T-cell (primary cell): ENCODE measurements around the gene KRTAP5-1. TPM values are rescaled to one million over a fixed set of nuclear protein-coding genes. Genes with fewer than 3 reads are reported as not detected.

Experiments
- ATAC-seq, 4 experiments: fragments of 200-7000 bp in 3 of 4; fragments of 150-1000 bp in 1 of 4; cut with Tn5 transposase; replicated peaks in 1 of 4; 1 replicate in 3 of 4; 2 replicates in 1 of 4; pipeline ENCODE4 v1.10.0; 2021; ENCODE audit warnings: moderate library complexity in 3 of 4, mild to moderate bottlenecking in 2 of 4, moderate number of reproducible peaks in 1 of 4
- CTCF ChIA-PET, 2 donors: fragments of 300-600 bp; sonication (Branson Sonifier 250); formaldehyde crosslinking; loops; one replicate each; lab custom pipeline; 2022; ENCODE audit warnings: antibody characterized with exemption in 2 of 2; lab: Charles Lee
- POLR2A ChIA-PET, 2 donors: fragments of 300-600 bp; sonication (Branson Sonifier 250); formaldehyde crosslinking; loops; one replicate each; lab custom pipeline; 2022; ENCODE audit warnings: antibody characterized with exemption in 2 of 2; lab: Charles Lee
- DNase-seq, 35 experiments: peaks; one replicate each; pipeline versions ENCODE4 v3.0.0 to v3.0.0-alpha.2; 2013 to 2023
- H3K27ac ChIP-seq: one replicate; pipeline ENCODE4 v1.5.1; 2013; ENCODE audit warnings: low read length
- H3K27me3 ChIP-seq, 2 experiments: replicated peaks in 1 of 2; 1 replicate in 1 of 2; 2 replicates in 1 of 2; pipeline versions ENCODE4 v1.6.1 to v1.7.0; 2013; ENCODE audit warnings: low read length in 1 of 2, mixed read lengths in 1 of 2; ENCODE audit not compliant: control insufficient read depth in 2 of 2, insufficient read depth in 2 of 2; ENCODE audit errors: extremely low read depth in 1 of 2
- H3K36me3 ChIP-seq, 2 donors: 1 replicate in 1 of 2; 2 replicates in 1 of 2; pipeline versions ENCODE4 v1.6.1 to v1.7.0; 2013; ENCODE audit warnings: low read length in 1 of 2; ENCODE audit not compliant: control insufficient read depth in 2 of 2, insufficient read depth in 1 of 2; ENCODE audit errors: extremely low read depth in 1 of 2
- H3K4me1 ChIP-seq, 2 experiments: 1 replicate in 1 of 2; 2 replicates in 1 of 2; pipeline versions ENCODE4 v1.6.1 to v1.7.0; 2013; ENCODE audit warnings: low read length in 2 of 2, mixed read lengths in 1 of 2; ENCODE audit not compliant: insufficient read depth in 2 of 2, control insufficient read depth in 1 of 2; ENCODE audit errors: extremely low read depth in 1 of 2
- H3K4me3 ChIP-seq, 2 donors: 1 replicate in 1 of 2; 2 replicates in 1 of 2; pipeline versions ENCODE4 v1.5.1 to v1.7.0; 2013; ENCODE audit warnings: mild to moderate bottlenecking in 2 of 2, low read length in 1 of 2, moderate library complexity in 1 of 2; ENCODE audit not compliant: control insufficient read depth in 1 of 2; ENCODE audit errors: extremely low read depth in 1 of 2
- H3K9me3 ChIP-seq: 2 replicates; pipeline ENCODE4 v1.7.0; 2013
- H3K27ac Mint-ChIP-seq, 2 donors: one replicate each; pipeline ENCODE4 v1.8.0; 2020 to 2021; ENCODE audit warnings: mild to moderate bottlenecking in 2 of 2, mixed read lengths in 2 of 2
- H3K27me3 Mint-ChIP-seq, 2 donors: one replicate each; pipeline ENCODE4 v1.8.0; 2021 to 2022; ENCODE audit warnings: mixed read lengths in 2 of 2
- H3K36me3 Mint-ChIP-seq: one replicate; pipeline ENCODE4 v1.8.0; 2021; ENCODE audit warnings: mixed read lengths
- H3K4me1 Mint-ChIP-seq, 3 donors: one replicate each; pipeline ENCODE4 v1.8.0; 2020 to 2022; ENCODE audit warnings: mixed read lengths in 3 of 3, mild to moderate bottlenecking in 1 of 3
- H3K4me3 Mint-ChIP-seq, 3 donors: one replicate each; pipeline ENCODE4 v1.8.0; 2020 to 2022; ENCODE audit warnings: mild to moderate bottlenecking in 3 of 3, mixed read lengths in 3 of 3, moderate library complexity in 3 of 3
- H3K9me3 Mint-ChIP-seq, 3 donors: one replicate each; pipeline ENCODE4 v1.8.0; 2020 to 2022; ENCODE audit warnings: mixed read lengths in 3 of 3
- WGBS: methylation state at CpG from one replicate; pipeline ENCODE4 v1.1.5; 2013; ENCODE audit warnings: missing lambda C conversion rate; ENCODE audit not compliant: insufficient coverage; 5-methylcytosine and 5-hydroxymethylcytosine counted together
- total RNA-seq, 35 experiments: library from RNA in 6 of 35; stranded (reverse) in 6 of 35; fragments of 120-200 nt in 1 of 35; gene quantifications; one replicate each; pipeline versions ENCODE4 v1.2.1 to v1.2.4 and lab custom pipeline; 2013 to 2026

Gene KRTAP5-1
- total RNA-seq, 5 donors from 2014 or later (not counting 1 experiment from before 2014, with no cell fraction given): not detected

DNA sequence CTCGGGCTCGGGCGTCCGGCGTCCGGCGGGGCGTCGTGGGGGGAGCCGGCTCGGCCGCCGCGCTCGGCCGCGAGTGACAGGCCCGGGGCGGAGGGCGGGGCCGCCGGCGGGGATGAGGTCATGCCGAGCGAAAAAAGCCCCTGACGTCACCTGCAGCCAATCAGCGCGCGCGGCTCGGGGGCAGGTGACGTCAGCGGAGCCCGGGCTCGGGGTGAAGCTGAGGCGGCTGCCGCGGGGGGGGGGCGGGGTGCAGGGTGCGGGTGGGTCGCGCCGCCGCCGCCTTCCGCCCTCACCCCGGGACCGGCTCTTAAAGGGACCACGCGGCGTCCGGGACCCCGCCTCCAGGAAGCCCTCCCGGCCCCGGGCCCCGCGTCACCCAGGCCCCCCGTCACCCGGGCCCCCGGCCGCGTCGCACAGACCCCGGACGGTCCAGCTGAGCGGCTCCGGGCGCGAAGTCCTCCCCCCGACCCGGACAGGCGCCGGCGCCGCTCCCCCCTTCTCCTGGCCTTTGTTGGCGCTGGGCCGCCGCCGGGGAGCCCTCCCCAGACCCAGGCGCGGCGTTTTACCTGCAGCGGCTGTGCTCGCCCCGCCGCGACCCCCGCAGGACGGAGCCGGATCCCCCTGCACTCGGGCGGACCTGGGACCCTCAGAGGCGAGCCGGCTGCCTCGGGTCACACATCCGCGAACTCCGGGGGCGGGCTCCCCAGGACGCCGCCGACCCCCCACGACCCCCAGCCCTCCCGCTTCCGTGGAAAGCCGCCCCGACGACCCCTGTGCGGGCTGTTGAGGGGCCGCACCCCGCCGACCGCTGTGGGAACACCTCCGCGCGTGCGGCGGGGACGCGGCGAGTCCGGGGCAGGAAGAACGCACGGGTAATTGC, 12.6 kb downstream of the KRTAP5-1 start, which contains the start of gene DUSP8:
DUSP8 (minus strand) TSS at position 75 of the 880 bp plus-strand sequence. CDS start 6,445 bp downstream, outside the sequence.
- H3K4me1 ChIP-seq: peaks cover 12 to 62% of the 10 kb centered on the region in 2 experiments
- ChIA-PET CTCF (interaction anchor here (1.4 to 2.7 kb wide), 2 partner anchors 26 kb away, joined by 8 to 43 read pairs; no protein-coding TSS in a partner anchor), POLR2A (interaction anchor here in 1 of 2 donors (0.6 to 0.9 kb wide), 2 partner anchors 26 to 190 kb away, joined by 3 to 5 read pairs; no protein-coding TSS in a partner anchor)
- Mint-ChIP-seq H3K9me3 (no peaks in the 10 kb centered on the region), H3K4me1 (peaks cover 26 to 30% (median 27%) of the 10 kb centered on the region in 3 donors), H3K4me3 (peak within 1 kb of the TSS; percentile 73 to 84 (median 79)), H3K36me3 (no peaks in the 10 kb centered on the region), H3K27me3 (peaks cover 0 to 1% of the 10 kb centered on the region in 2 donors), H3K27ac (peak within 1 kb of the TSS in 1 of 2 donors; percentile 64)
- H3K27ac ChIP-seq: peak within 1 kb of the TSS; percentile 89
- H3K27me3 ChIP-seq: peaks cover 2 to 16% of the 10 kb centered on the region in 2 experiments
- no peaks in the 10 kb centered on the region for H3K36me3 ChIP-seq
- DNase-seq: peak; percentile 81 to 99 (median 94)
- ATAC-seq: peak; percentile 60 to 77 (median 66)
- under 1% methylated on average over 115 of the region's 124 CpGs for WGBS
- peak within 1 kb of the TSS; percentile 56 to 67 for H3K4me3 ChIP-seq
- no peaks in the 10 kb centered on the region for H3K9me3 ChIP-seq

DNA sequence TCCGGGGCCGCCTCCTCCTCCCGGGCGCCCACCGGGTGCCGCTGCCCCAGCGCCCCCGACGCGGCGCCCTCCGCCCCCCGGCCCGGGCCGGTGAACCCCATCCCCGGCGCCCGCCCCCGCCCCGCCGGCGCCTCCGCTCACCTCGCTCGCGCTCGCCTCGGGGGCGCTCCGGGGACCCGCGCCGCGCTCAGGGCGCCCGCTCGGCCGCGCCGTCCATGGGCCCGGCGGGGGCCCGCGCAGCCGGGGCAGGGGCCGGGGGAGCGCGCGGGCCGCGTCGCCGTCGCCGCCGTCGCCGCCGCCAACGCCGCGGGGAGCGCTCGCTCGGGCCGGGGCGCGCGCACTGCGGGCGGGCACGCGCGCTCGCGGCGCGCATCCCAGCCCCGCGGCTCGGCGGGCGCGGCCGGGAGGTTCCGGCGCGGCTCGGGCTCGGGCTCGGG, 13.3 kb downstream of the KRTAP5-1 start:
- Histone ChIP-seq H3K36me3 (no peaks in the 10 kb centered on the region), H3K27me3 (peaks cover 2 to 16% of the 10 kb centered on the region in 2 experiments), H3K4me1 (peaks cover 12 to 68% of the 10 kb centered on the region in 2 experiments), H3K4me3 (no peak overlapping the region), H3K27ac (no peak overlapping the region), H3K9me3 (no peaks in the 10 kb centered on the region)
- Mint-ChIP-seq H3K4me3 (no peak overlapping the region), H3K4me1 (peaks cover 26 to 32% (median 27%) of the 10 kb centered on the region in 3 donors), H3K36me3 (no peaks in the 10 kb centered on the region), H3K9me3 (no peaks in the 10 kb centered on the region), H3K27me3 (peaks cover 0 to 1% of the 10 kb centered on the region in 2 donors), H3K27ac (no peak overlapping the region)
- WGBS: under 1% methylated on average over 91 of the region's 91 CpGs
- ChIA-PET POLR2A (interaction anchor here in 1 of 2 donors (0.6 kb wide), 1 partner anchor 190 kb away, joined by 5 read pairs; no protein-coding TSS in a partner anchor), CTCF (no interaction called here)
- ATAC-seq (peak in 1 of 4 experiments; percentile 10), DNase-seq (no peak)

DNA sequence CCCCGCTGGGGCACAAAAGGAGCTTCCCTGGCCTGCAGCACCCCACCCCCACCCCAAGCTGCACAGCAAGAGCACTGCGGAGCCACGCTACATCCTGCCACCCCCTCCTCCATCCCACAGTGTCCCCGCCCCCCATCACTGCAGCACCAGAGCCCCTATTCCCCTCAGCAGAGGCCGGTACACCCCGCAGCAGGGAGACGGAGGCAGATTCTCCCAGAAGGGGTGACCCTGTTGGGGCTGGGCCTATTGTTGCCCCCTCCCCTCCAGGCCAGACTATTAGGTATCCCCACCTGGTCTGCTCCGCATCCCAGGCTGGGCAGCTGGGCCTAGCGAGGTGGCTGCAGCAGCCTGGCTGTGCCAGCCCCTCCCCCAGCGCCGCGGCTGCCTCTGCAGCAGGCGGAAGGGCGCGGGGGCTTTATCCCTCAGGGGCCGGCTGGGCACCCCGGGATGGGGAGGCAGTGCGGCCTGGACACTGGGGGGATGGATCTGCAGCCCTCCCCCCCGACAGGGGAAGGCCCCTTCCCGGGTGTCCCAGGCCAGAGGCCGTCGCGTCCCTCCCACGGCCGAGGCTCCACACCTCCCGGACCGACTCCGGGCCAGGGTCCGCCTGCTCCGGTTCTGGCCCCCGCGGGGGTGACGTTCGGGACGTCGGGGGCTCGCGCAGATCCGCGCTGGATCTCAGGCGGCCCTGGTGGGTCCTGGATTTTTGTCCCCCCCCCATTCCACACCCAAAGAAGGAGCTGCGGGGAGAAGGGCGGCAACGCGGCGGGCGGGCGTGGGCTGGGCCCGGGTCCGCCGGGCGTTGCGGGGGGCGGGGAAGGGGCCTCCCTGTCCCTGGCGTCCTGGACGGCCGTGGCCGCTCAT, 14.0 kb downstream of the KRTAP5-1 start:
- Histone ChIP-seq H3K9me3 (no peaks in the 10 kb centered on the region), H3K4me3 (peak overlapping the region; percentile 46 to 67), H3K36me3 (no peaks in the 10 kb centered on the region), H3K27me3 (peaks cover 2 to 16% of the 10 kb centered on the region in 2 experiments), H3K27ac (peak overlapping the region; percentile 34), H3K4me1 (peaks cover 12 to 72% of the 10 kb centered on the region in 2 experiments)
- Mint-ChIP-seq H3K27me3 (peaks cover 0 to 1% of the 10 kb centered on the region in 2 donors), H3K4me1 (peaks cover 26 to 32% (median 27%) of the 10 kb centered on the region in 3 donors), H3K4me3 (peak overlapping the region; percentile 59 to 73 (median 70)), H3K27ac (peak overlapping the region in 1 of 2 donors; percentile 58), H3K9me3 (no peaks in the 10 kb centered on the region), H3K36me3 (no peaks in the 10 kb centered on the region)
- ChIA-PET CTCF (no interaction called here), POLR2A (no interaction called here)
- ATAC-seq: no peak
- peak in 24 of 35 experiments; percentile 25 to 67 (median 58) for DNase-seq
- 2% methylated on average over 53 of the region's 58 CpGs for WGBS

DNA sequence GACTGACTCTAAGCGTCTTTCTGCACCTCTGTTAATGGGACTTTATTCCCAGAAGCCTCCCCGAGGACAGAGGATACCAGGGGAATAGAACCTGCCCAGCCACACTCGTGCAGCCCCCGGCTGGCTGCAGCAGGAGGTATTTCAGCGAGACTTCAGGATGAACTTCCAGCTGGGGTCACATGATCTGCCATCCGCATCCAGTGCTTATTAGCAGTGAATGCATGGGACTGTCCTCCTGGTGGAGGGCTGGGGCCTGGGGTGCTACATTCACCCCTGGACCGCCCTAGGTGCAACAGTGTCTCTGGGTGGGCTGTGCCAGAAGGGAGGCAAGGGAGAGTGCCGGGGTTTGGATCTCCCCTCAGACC, 14.6 kb downstream of the KRTAP5-1 start:
- Histone ChIP-seq H3K27ac (no peak overlapping the region), H3K9me3 (no peaks in the 10 kb centered on the region), H3K4me1 (peaks cover 12 to 72% of the 10 kb centered on the region in 2 experiments), H3K36me3 (no peaks in the 10 kb centered on the region), H3K27me3 (peaks cover 2 to 20% of the 10 kb centered on the region in 2 experiments), H3K4me3 (peak overlapping the region in 1 of 2 donors; percentile 46)
- H3K9me3 Mint-ChIP-seq: no peaks in the 10 kb centered on the region
- no peaks in the 10 kb centered on the region for H3K36me3 Mint-ChIP-seq
- H3K27me3 Mint-ChIP-seq: peaks cover 0 to 1% of the 10 kb centered on the region in 2 donors
- H3K27ac Mint-ChIP-seq: peak overlapping the region in 1 of 2 donors; percentile 58
- peaks cover 26 to 32% (median 27%) of the 10 kb centered on the region in 3 donors for H3K4me1 Mint-ChIP-seq
- POLR2A ChIA-PET: no interaction called here
- H3K4me3 Mint-ChIP-seq: peak overlapping the region; percentile 59 to 73 (median 70)
- 80% methylated on average over 6 of the region's 8 CpGs for WGBS
- CTCF ChIA-PET: no interaction called here
- ATAC-seq (no peak), DNase-seq (peak in 1 of 35 experiments; percentile 20)

DNA sequence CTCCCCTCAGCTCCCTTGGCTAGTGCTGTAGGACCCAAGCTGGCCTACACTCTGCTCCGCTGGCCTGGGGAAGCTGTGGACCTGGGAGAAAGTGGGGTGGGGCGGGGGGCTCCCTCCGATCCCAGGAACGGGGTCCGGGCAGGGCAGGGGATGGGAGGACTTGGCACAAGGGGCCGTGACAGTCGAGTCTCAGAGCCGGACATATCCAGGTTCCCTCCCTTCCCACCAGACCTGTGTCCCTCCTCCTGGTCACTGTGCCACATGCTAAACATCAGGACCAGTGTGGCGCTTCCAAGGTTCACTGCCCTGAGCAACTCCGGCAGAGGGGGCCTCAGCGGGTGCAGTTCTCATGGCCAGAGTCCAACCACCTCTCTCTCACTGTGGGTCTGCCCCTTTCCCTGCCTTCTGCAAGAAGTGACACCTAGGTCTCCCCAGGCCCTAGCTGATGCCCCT, 15.1 kb downstream of the KRTAP5-1 start:
- H3K27ac ChIP-seq: no peak overlapping the region

More for the DNA sequence above, 15.1 kb downstream of the KRTAP5-1 start:
- WGBS: 92% methylated on average over 9 of the region's 11 CpGs
- H3K36me3 Mint-ChIP-seq: no peaks in the 10 kb centered on the region
- CTCF ChIA-PET: interaction anchor here in 1 of 2 donors (0.7 kb wide), 1 partner anchor 23 kb away, joined by 5 read pairs; no protein-coding TSS in a partner anchor
- H3K4me1 Mint-ChIP-seq: peaks cover 26 to 31% (median 27%) of the 10 kb centered on the region in 3 donors
- DNase-seq: peak in 1 of 35 experiments; percentile 15
- POLR2A ChIA-PET: interaction anchor here in 1 of 2 donors (1.0 kb wide), 1 partner anchor 10 kb away, joined by 3 read pairs; no protein-coding TSS in a partner anchor
- Histone ChIP-seq H3K36me3 (no peaks in the 10 kb centered on the region), H3K27me3 (peaks cover 2 to 22% of the 10 kb centered on the region in 2 experiments), H3K9me3 (no peaks in the 10 kb centered on the region), H3K4me3 (no peak overlapping the region), H3K4me1 (peaks cover 12 to 73% of the 10 kb centered on the region in 2 experiments)
- no peak for ATAC-seq
- no peaks in the 10 kb centered on the region for H3K9me3 Mint-ChIP-seq
- H3K27ac Mint-ChIP-seq: no peak overlapping the region
- peaks cover 0 to 1% of the 10 kb centered on the region in 2 donors for H3K27me3 Mint-ChIP-seq
- H3K4me3 Mint-ChIP-seq: peak overlapping the region; percentile 59 to 73 (median 70)
